HEK293 (cell line): ENCODE measurements around the gene PDE2A.

Experiments used
- CTCF ChIP-seq: fragments of 450-650 bp; formaldehyde crosslinking; IDR thresholded peaks from 2 replicates; pipeline ENCODE4 v1.5.1; 2016; ENCODE audit warnings: missing biosample characterization, missing genetic modification characterization
- MEIS1 ChIP-seq: sonication (generic); formaldehyde crosslinking; IDR thresholded peaks from 2 replicates; pipeline ENCODE4 v1.8.1; 2022; ENCODE audit warnings: missing genetic modification reagents, mild to moderate bottlenecking, borderline replicate concordance
- SCRT2 ChIP-seq: fragments of 450-650 bp; formaldehyde crosslinking; IDR thresholded peaks from 2 replicates; pipeline ENCODE4 v1.5.1; 2016; ENCODE audit warnings: missing biosample characterization, missing genetic modification characterization
- YY1 ChIP-seq: fragments of 450-650 bp; formaldehyde crosslinking; IDR thresholded peaks from 2 replicates; pipeline ENCODE4 v1.5.1; 2018; ENCODE audit warnings: missing biosample characterization, missing genetic modification characterization
- ZNF174 ChIP-seq: fragments of 450-650 bp; formaldehyde crosslinking; IDR thresholded peaks from 2 replicates; pipeline ENCODE4 v1.5.0; 2017; ENCODE audit warnings: missing biosample characterization, mild to moderate bottlenecking, missing genetic modification characterization
- ZSCAN5A ChIP-seq: fragments of 450-650 bp; formaldehyde crosslinking; IDR thresholded peaks from 2 replicates; pipeline ENCODE4 v1.5.1; 2016; ENCODE audit warnings: missing biosample characterization, missing genetic modification characterization

DNA sequence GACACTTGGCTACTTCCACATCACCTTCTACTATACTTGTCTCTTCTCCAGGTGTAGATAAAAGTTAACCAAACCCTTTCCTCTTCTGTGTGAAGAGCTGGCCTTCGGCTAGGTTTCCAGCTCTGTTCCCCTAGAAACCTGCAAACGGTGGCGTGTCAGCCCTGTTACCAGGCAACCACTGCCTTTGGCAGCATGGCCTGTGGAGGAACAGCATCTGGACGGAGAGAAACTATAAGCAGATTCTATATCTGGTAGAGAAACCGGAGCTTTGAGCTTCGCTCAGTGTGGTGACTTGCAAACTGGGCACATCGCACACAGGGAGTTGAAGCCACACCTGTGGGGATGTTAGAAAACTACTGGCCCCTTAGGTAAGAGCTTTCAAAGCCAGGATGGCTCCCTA, 42.1 kb upstream of the PDE2A start:
- no peak for TF ChIP-seq MEIS1 (CRISPR knock-in tag)
- TF ChIP-seq ZNF174 (tag by site-specific recombination): no peak
- no peak for TF ChIP-seq CTCF (tag by site-specific recombination)
- no peak for TF ChIP-seq SCRT2 (tag by site-specific recombination)
- TF ChIP-seq ZSCAN5A (tag by site-specific recombination): no peak
- no peak for TF ChIP-seq YY1
